NCI-H1048 (cell line): ENCODE results near the gene CSNK1E.
A peak's percentile ranks its signal among the peaks of the same experiment; 100 is the strongest.

Experiments
- DNase-seq: peaks from one replicate; lab custom pipeline; 2025; lab: John Stamatoyannopoulos, UW

CSNK1E gene

DNA sequence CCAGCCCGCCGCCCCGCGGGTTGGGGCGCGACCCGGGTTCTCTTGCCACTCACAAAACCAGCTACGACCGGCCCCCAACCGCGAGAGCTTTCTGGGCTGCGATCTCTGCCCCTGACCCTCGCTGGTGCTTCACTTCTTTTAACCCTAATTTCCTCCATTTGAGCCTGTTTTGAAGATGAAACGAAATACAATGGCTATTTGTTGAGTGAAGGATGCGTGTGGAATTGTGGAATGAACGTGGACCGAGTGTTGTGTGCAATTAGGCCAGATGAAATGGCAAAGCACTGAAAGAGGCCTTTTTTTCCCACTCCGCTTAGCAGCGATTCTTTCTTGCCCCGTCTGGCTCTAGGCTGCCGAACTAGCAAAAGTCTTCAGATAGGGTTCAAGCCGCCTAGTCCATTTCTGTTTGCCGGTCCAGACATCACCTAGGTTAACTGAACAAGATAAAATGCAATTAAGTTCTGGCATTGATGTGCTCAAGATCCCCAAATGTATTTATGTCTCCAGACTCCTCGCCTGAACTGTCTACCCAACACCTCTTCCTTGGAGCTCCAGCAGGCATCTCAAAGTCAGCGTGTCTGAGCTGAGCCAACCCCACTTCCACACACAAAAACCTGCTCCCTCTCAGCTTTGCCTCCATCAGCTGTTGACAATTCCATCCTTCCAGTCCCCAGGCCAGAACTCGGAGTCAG lies 44.0 kb downstream of the CSNK1E start:
- no peak for DNase-seq

DNA sequence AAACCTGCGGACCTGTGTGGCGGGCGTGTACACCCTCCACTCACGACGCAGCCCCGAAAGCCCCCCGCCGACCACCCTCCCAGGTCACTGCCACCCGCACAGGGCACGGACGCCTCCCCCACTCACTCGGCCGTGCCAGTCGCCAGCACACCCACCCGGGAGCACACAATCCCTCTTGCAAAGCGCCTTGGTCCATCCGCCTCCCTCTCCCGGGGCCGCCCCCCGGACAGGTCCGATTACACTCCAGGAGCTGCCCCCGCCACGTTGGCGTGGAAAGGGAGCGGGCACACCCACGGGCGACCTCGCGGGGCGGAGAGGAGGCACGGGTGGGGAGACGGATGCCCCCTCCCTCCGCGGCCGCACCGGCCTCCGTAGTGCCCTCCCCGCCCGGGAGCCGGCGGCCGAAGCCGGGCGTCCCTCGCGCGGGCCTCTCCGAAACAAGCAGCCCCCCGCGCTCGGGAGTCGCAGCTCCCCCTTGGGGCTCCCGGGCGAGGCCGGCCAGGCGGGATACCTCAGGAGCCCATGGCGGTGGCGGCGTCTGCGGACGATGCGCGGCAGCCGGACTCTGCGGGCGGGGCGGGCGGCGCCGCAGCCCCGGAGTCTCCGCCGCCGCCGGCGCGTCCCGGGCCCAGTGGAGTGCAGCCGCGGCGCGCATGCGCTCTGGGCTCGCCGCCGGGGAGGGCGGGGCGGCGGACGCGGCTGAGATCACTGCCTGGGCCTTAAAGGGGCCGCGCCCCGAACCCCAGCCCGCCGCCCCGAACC lies 44.7 kb downstream of the CSNK1E start, which contains the start of gene TMEM184B:
Gene TMEM184B (minus strand): TSS at position 638 of the 762 bp plus-strand sequence. CDS start 25,049 bp downstream, outside the sequence.
- peak; percentile 15 for DNase-seq

DNA sequence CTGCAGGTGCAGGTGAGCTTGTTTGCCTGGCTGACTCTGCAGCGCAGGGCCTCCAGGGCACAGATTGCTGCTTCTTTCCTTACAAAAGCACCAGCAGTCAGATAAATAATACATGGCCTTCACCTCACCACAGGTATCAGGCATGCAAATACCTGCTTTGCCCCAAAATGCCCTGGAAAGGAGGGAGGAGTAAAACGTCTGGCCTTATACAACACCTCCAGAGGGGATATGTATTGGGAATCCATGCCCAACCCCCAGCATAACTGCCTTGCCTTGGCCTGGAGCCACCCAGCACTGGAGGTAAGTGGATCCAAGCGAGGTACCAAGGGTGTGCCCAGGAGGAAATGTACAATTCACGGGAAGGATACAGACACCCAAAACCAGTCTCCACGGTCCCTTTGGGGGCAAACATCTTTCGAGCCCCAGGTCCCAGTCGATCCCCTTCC lies 45.3 kb downstream of the CSNK1E start:
- no peak for DNase-seq

DNA sequence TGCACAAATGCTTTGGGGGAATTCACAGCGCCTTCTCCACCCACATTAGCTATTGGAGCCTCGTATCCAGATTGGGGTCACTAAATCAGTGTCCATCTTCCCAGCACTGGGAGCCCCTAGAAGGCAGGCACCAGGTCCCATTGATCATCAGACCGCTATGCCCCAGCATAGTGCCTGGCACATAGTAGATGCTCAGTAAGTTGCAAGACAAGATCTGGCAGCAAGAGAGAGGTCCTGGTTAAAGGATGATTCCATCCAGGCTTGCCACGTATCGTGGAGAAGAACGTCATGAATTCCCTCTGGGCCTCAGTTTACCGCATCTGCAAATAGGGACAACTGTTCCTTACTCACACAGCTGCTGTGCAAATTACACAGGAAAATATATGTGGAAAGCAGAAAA lies 46.1 kb downstream of the CSNK1E start:
- no peak for DNase-seq

DNA sequence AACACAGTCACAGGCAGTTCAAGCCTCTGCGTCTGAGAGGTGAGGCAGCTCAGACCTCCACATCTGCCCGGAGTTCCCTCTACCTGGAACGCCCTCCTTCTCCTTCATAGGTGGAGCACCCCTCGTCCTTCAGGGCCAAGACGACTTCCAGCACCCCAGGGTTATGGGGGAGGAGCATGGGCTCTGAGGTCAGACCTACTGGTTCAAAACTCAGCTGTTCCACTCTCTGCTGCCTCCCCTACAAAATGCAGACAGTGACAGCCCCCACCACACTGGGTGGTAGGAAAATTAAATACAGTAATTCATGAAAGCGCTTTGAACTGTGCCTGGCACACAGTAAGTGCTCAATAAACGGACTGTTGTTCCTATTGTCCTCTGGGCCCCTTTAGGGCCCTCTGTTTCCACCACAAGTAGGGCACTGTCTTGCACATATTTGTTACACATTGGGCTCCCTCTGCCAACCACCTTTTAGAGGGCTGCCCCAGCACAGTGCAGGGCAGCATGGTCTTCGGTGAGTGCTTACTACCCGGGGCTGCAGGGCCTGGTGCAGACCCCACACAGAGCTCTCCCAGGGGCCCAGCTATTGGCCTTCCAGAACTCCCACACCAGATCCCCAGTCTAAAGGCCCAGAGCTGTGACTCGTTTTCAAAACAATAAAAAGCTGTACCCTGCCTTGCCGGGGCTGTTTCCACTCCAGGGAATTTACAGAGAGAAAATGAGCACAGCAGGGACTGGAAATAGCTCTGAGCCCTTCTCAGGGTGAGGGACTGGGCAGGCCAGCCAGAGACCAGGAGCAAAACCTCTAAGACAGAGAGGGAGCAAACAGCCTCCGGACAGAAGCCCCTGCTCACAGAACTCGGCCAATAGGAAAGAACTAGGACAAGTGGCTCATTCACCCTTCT lies 46.9 kb downstream of the CSNK1E start:
- DNase-seq: no peak

DNA sequence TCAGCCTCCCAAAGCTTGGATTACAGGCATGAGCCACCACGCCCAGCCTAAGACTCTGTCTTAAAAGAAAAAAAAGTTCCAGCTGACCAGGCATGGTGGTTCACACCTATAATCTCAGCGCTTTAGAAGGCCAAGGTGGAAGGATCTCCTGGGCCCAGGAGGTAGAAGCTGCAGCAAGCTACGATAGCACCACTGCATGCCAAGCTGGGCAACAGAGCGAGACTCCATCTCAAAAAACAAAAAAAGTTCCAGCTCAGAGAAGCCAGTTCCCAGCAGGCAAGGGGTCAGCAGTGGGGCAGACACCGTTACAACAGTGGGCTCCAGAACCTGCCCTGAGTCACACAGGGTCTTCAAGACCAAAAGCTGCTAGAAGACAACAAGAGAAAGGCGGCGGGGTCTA lies 47.8 kb downstream of the CSNK1E start:
- no peak for DNase-seq

DNA sequence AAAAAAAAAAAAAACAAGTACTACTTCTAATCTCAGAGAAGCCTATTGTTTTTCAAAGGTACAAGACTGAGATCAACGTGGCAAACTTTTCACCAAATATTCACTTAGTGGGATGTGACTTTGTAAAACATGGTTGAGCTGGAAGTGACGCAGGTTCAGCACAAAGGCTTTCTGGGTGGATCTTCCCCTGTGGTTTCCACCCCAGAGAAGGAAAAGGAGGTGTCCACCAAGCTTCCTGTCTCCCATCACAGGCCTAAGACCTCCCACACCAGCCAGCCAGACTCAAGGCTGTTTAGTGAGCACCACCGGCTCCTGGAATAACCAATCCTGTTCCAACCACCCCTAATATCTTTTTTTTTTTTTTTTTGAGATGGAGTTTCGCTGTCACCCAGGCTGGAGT lies 50.1 kb downstream of the CSNK1E start:
- no peak for DNase-seq

DNA sequence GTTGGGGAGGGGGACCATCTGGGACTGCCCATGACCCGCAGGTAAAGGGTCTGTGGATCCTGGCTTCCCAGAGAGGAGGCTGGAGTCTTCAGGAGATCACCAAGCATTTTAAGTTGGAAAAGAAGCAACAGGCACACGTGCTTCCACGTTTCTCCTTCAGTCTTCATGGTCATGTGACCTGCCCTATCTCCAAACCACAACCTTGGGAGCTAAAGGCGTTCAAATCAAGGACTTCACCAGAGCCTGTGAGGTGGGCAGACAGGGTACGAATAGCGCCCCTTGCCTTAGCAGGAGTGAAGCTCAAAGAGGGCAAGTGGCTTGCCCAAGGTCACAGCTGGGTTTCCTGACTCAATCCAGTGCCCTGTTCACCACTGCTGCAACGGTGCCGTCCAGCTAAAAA lies 51.1 kb downstream of the CSNK1E start:
- no peak for DNase-seq

DNA sequence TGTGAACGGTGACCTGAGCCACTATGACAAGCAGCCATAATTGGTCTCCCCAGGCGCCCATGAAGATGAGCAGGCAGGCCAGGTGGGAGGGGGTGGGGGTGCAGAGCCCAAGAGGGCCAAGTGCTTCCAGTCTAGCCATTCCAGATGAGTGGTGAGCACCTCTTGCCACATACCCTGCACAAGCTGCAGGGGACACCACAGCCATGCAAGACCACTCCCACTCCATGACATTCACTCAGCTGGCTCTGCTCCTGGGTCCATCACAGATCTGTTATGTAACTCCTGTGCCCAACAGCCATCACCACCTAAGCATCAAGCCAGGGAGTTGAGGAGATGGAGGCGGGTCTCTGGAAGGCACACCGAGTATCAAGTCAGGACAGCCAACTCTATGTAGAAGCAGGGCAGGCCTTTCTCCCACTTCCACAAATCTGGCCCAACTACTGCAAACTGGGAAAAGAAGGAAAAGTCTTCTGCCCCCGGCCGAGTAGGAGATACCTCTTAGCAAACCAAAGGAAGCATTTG lies 52.9 kb downstream of the CSNK1E start:
- no peak for DNase-seq

DNA sequence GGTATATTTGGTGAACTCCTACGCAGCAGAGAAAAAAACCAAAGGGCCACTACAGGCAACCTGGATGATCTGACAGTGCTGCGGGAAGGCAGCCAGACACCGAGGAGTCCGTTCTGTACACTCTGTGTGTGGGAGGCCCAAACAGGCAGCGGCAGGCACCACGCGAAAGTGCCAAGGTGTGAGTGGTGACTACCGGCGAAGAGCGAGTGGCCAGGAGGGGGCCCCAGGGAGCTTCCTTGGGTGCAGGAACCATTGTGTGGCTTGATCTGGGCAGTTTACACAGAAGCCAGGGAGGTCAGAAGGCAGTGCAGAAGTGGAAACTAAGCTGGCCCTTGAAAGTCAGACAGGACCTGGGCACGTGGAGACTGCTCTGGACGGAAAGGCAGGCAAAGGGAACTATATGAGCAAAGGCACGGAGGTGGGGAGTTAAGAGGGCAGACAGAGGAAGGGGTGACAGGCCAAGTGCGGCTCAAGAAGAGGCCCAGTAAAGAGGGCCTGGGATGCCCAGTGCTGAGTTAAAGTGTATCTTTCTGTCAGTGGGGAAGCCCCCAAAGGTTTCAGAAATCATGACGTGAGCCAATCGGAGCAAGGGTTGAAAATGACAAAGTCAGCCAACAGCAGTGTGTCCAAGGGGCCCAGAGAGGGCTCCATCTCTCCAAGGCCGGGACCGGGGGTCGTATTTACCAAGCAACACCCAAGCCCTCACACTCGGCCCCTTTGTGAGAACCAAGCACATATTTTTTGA lies 55.0 kb downstream of the CSNK1E start:
- no peak for DNase-seq

DNA sequence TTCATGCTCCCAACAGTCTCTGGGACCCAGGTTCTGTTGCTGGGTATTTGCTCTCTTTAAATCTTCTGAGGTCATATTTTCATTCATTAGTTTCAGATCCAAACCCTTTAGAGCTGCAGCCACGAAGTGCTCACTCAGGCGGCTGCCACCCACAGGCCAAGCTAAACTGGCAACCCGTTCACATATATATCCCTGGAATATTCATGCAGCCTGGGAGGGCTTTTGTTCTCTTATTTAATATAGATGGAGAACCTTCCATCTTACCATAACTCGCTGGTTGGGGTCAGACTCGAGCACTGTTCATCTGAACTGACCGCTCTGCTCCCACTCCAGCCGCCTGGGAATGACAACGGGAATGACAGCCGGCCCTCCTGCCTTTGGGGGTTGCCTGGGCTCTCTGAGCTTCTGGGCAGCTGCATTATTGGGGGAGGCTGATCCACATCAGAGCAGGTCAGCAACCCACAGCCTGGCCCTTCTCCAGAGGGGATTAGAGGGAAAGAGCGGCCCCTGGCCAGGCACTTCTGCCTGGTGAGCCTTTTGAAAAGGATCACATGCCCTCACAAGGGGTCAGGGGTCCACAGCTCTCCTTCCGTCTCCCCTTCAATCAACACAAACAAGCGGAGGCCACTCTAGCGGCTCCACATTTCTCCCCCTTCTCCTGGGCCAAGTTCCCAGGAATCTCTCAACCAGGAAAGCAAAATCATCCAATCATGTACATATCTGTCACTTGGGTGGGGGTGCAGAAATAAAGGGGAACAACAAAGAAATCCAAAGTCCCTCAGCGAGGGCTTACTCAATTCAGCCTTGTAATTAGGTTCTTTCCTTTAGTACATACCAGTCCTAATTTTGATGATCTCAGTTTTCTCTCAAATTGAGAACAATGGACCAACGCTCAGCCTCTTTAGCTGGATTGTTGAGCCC lies 56.2 kb downstream of the CSNK1E start:
- no peak for DNase-seq

DNA sequence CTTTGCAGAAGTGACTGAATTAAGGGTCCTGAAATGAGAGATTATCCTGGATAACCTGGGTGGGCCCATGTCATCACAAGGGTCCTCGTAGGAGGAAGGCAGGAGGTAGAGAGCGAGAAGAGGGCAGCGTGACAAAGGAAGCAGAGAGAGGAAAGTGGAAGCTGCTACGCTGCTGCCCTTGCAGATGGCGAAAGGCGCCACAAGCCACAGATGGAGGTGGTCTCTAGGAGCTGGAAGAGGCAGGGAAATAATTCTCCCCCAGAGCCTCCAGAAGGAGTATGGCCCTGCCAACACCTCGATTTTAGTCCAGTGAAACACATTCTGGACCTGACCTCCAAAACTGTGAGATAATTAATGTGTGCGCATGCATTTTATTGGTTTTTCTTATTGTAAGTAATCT lies 57.9 kb downstream of the CSNK1E start:
- DNase-seq: no peak

DNA sequence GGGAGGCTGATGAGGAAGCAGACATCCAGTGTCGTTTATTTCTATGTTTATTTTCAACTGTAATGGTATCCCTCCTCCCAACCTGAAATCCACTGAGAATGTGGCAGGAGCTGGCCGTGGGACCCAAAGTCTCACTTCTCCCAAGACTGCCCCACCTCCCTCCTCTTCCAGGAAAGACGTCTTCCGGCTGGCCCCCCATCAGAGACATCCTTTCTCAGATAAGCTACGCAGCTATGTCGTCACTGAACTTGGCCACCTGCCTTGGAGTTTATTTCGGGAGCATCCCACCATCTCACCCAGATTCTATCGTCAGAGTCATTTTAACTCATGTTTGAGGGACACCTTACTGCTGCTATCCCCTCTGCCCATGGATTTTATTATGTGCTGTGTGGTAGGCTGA lies 58.3 kb downstream of the CSNK1E start:
- DNase-seq: no peak

DNA sequence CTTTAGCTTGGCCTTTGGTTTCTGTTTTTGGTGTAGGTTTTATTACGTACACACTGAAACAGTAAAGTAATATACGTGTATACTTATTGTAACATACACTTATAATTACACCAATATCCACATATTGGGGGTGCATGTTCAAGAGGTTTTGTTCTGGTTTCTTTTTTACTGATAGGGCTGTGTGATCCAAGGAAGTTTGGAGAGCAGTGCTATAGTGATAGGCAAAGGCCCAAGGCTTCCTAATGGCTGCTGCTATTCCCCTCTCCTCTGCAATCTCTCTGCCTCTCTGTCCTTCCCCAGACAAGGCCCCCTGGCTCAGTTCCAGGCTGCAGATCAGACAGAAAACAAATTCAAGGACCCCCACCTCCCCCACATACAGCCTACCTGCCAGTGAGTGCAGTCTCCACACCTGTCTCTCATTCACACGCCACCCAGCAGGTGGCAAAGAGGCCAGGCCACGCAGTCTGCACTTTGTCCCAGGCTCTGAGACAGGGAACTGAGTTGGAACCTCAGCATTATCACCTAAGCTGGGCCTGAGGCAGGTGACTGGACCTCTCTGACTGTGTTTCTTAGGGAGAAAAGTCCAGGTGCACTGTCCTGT lies 59.5 kb downstream of the CSNK1E start:
- no peak for DNase-seq

DNA sequence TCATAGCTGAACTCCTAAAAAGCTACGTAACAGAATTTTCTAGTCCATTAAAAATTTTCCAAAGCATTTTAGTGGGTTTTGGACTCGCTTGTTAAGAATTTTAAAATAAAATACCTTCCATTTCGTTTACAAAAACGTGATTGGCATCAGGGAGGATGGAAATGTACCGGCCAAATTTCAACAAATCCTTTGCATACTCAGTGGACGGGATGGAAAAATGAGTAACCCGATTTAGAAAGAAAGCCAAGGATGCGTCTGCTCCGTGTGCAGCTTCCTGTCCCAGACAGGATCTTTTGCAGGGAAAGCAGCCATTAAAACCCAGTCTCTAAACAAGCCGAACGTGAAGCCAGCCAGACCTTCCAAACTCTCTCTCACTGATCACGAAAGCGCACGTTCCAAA lies 60.1 kb downstream of the CSNK1E start:
- DNase-seq: no peak

DNA sequence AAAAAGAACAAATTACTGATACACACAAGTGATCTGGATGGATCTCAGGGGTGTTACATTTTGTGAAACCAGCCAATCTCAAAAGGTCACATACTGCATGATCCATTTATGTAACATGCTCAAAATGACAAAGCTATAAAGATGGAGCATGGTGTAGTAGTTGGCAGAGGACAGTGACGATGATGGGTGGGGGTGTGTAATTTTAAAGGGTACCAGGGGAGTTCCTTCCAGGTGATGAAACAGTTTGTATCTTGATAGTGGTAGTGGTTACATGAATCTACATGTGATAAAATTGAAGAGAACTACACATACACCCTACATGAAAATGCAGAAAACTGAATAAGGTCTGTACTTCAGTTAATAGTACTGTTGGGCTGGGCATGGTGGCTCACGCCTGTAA lies 61.5 kb downstream of the CSNK1E start:
- DNase-seq: no peak

DNA sequence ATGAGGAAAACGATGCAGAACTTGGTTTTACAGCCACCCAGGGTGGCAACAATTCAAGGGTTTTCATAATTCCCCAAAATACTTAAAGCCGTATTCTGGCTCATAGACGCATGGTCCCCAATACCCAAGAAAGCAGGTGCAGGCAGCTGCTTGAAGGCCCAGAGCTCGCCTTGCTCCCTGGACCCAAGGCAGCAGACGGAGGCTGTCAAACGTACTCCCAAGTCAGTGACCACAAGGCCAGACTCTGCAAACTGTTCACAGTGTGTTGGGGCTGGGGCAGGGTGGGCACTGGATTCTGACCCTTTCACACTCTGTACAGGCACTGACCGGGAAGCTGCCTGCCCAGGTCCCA lies 65.9 kb downstream of the CSNK1E start:
- no peak for DNase-seq

DNA sequence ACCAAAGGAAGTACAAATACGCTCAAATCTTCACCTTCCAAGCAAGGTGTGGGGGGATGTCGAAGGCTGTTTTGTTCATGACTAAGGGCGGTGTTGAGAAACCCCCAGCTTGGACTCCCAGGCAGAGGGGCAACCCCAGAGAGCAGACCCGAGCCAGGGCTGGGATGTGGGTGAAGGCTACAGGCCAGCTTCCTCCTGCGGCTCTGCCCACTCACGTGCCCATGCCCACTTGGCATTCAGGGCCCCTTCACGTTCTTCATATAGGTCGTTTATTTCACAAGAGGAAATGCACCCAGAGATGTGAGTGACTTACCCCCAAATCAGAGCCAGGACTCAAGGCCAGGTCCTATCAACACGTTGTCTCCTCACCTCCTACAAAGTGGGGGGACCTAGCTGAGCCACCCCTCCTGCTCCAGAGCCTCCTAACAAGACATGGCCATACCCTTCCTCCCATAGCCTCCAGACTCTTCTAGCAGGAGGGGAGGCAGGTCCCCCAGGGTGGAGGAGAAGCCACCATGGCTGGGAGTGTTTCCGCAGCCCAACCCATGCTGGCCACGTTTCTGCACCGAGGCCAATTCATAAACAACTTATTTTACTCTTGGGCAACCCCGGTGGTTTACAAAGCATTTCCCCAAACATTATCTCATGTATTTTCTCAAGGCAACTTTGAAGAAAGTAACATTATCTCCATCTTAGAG lies 66.4 kb downstream of the CSNK1E start:
- no peak for DNase-seq

DNA sequence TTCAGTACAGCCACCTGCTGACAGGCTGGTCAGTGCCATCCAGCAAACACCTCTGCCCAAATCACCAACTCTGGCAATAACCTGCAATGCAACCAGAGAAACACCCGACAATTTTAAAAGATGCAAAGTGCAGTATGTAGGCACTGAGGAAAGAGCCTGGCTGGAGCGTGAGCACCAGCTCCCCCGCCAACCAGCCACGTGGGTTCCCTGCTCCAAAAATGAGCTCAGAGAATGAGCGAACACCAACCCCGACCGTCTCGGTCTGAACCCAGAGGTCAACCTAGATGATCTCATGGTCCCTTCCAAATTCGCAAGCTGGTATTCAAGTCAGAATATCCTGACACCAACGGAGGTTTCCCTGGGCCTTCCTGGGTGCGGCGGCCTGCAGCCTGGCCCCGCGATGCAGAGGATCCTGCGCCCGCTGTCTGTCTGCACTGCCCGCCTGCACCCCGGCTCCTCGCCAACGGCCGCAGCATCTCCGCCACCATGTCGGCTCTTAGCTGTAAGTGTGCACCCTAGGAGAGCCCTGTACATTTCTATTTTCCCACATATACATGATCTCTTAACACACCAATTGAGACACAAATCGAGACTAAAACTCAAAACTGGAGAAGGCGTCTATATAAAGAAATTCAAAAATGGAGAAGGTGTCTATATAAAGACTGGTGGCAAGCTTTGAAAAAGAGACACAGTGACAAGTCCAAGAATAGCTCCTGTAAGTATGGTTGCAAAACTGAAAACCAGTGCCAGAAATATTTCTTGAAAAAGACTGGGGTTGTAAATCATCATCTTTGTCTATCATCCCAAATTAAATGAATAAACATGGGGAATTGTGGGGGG lies 67.2 kb downstream of the CSNK1E start:
- no peak for DNase-seq
